A549 treated with AZD9567 at 1 μM for 4 hours (cell line): ENCODE data around the gene JMJD8. TPM values are rescaled to one million over a fixed set of nuclear protein-coding genes. Genes with fewer than 3 reads are reported as not detected.

Source experiments
- total RNA-seq: library from RNA; stranded (reverse); fragments of 200-300 nt; extraction: Qiagen RNA extraction; gene quantifications from 5 replicates; pipeline ENCODE4 v1.2.3, GENCODE V29; 2022; ENCODE audit not compliant: insufficient read depth

The JMJD8 gene
- total RNA-seq, 1 experiment from 2014 or later, result 78.9 TPM

Other genes with a start within 250 kb of the JMJD8 start
- gene CAPN15, start 156.6 kb downstream of the JMJD8 start, total RNA-seq, result 45.6 to 75.6 TPM (median 71.1 TPM) in 5 replicates
- gene PRR35, start 123.9 kb downstream of the JMJD8 start, total RNA-seq, result 0.05 to 0.19 TPM (median 0.08 TPM) in 4 of 5 replicates, not detected in the other
- gene NHLRC4, start 117.3 kb downstream of the JMJD8 start, total RNA-seq, result 0.14 to 0.24 TPM (median 0.21 TPM) in 4 of 5 replicates, not detected in the other
- 41.9 to 44.5 TPM (median 42.8 TPM) in 5 replicates for gene PIGQ, start 114.4 kb downstream of the JMJD8 start, total RNA-seq
- 16.5 to 21.1 TPM (median 20.7 TPM) in 5 replicates for gene RAB40C, start 94.3 kb downstream of the JMJD8 start, total RNA-seq
- 0.21 to 0.26 TPM (median 0.23 TPM) in 4 of 5 replicates, not detected in the other for gene WFIKKN1, start 53.3 kb downstream of the JMJD8 start, total RNA-seq
- gene METTL26, start 48.0 kb downstream of the JMJD8 start, total RNA-seq, result 77.8 to 140 TPM (median 136 TPM) in 5 replicates
- 21.4 to 47.7 TPM (median 40.9 TPM) in 5 replicates for gene MCRIP2, start 42.5 kb downstream of the JMJD8 start, total RNA-seq
- 29.1 to 35.6 TPM (median 31.4 TPM) in 5 replicates for gene WDR90, start 35.0 kb downstream of the JMJD8 start, total RNA-seq
- gene RHOT2, start 16.2 kb downstream of the JMJD8 start, total RNA-seq, result 60.5 to 110 TPM (median 103 TPM) in 5 replicates
- gene RHBDL1, start 8.7 kb downstream of the JMJD8 start, total RNA-seq, result 1.5 to 2.0 TPM (median 1.6 TPM) in 4 of 5 replicates, not detected in the other
- gene STUB1, start 3.9 kb downstream of the JMJD8 start, total RNA-seq, result 77.5 to 143 TPM (median 137 TPM) in 5 replicates
- gene WDR24, start 6.1 kb upstream of the JMJD8 start, total RNA-seq, result 4.2 to 6.2 TPM (median 5.9 TPM) in 5 replicates
- 6.3 to 9.6 TPM (median 7.2 TPM) in 5 replicates for gene FBXL16, start 21.5 kb upstream of the JMJD8 start, total RNA-seq
- gene METRN, start 30.8 kb upstream of the JMJD8 start, total RNA-seq, result 71.0 to 213 TPM (median 211 TPM) in 5 replicates
- 43.2 to 64.4 TPM (median 63.4 TPM) in 5 replicates for gene ANTKMT, start 36.8 kb upstream of the JMJD8 start, total RNA-seq
- gene CCDC78, start 42.1 kb upstream of the JMJD8 start, total RNA-seq, result 3.1 to 6.8 TPM (median 4.9 TPM) in 5 replicates
- gene HAGHL, start 42.8 kb upstream of the JMJD8 start, total RNA-seq, result 4.1 to 22.8 TPM (median 20.5 TPM) in 5 replicates
- 21.6 to 27.5 TPM (median 25.4 TPM) in 5 replicates for gene CIAO3, start 56.7 kb upstream of the JMJD8 start, total RNA-seq
- gene MSLN, start 76.4 kb upstream of the JMJD8 start, total RNA-seq, result 1.6 to 2.8 TPM (median 2.2 TPM) in 5 replicates
- 29.7 to 58.4 TPM (median 53.8 TPM) in 5 replicates for gene RPUSD1, start 104.0 kb upstream of the JMJD8 start, total RNA-seq
- gene CHTF18, start 104.3 kb upstream of the JMJD8 start, total RNA-seq, result 25.3 to 43.9 TPM (median 32.1 TPM) in 5 replicates
- gene GNG13, start 116.4 kb upstream of the JMJD8 start, total RNA-seq, result 0.08 TPM in 1 of 5 replicates, not detected in the others